ENCODE measurements around the gene DYNLT1.
"Not testable (repeated sequence)": the region's sequence is repeated elsewhere in the genome, so short reads cannot be mapped to it uniquely, and the experiment has no call there.

DYNLT1 gene

GRCh38 chr6:158677906-158678578 lies 33.5 kb upstream of the DYNLT1 start:
- Histone ChIP-seq H3K4me3 (no peak overlapping the region), H3K9me3 (no peaks in the 10 kb centered on the region), H4K20me1 (no peaks in the 10 kb centered on the region), H3K9ac (no peak overlapping the region), H3K36me3 (no peaks in the 10 kb centered on the region), H3K4me2 (no peak overlapping the region), H3K4me1 (no peaks in the 10 kb centered on the region), H3K27ac (no peak overlapping the region), H3K27me3 (no peaks in the 10 kb centered on the region)
- no peak for TF ChIP-seq Cebpa-rat (IDR thresholded peaks at IDR 0.05)

GRCh38 chr6:158677094-158677493 lies 32.6 kb upstream of the DYNLT1 start:
- not testable (repeated sequence) for H3K9me3 ChIP-seq, H4K20me1 ChIP-seq, H3K27me3 ChIP-seq, H3K27ac ChIP-seq, H3K4me1 ChIP-seq, H3K9ac ChIP-seq, H3K36me3 ChIP-seq, H3K4me2 ChIP-seq, H3K4me3 ChIP-seq

- no peaks in the 10 kb centered on the region for H3K36me3 ChIP-seq
- H4K20me1 ChIP-seq: no peaks in the 10 kb centered on the region
- H3K9me3 ChIP-seq: no peaks in the 10 kb centered on the region
- no peak overlapping the region for H3K27ac ChIP-seq
- TF ChIP-seq Cebpa-rat (IDR thresholded peaks at IDR 0.05): no peak
- no peak overlapping the region for H3K9ac ChIP-seq
- H3K4me3 ChIP-seq: no peak overlapping the region
- H3K27me3 ChIP-seq: peaks cover 2% of the 10 kb centered on the region; the same call in 1 of the 2 replicates
- no peaks in the 10 kb centered on the region for H3K4me1 ChIP-seq
- no peak overlapping the region for H3K4me2 ChIP-seq
These were observed 30.0 kb upstream of the DYNLT1 start for GRCh38 chr6:158674342-158675131.

- Histone ChIP-seq H4K20me1 (no peaks in the 10 kb centered on the region), H3K27me3 (peaks cover 19% of the 10 kb centered on the region), H3K9me3 (no peaks in the 10 kb centered on the region), H3K4me2 (no peak overlapping the region), H3K36me3 (no peaks in the 10 kb centered on the region), H3K27ac (no peak overlapping the region), H3K4me3 (no peak overlapping the region), H3K4me1 (no peaks in the 10 kb centered on the region), H3K9ac (no peak overlapping the region)
- TF ChIP-seq Cebpa-rat (IDR thresholded peaks at IDR 0.05): no peak
These were observed 28.2 kb upstream of the DYNLT1 start for GRCh38 chr6:158672726-158673125.

- not testable (repeated sequence) for H4K20me1 ChIP-seq, H3K4me3 ChIP-seq, H3K9me3 ChIP-seq, H3K36me3 ChIP-seq, H3K9ac ChIP-seq, H3K27ac ChIP-seq, H3K4me2 ChIP-seq, H3K4me1 ChIP-seq
- peaks cover 25% of the 10 kb centered on the region for H3K27me3 ChIP-seq
These were observed 27.6 kb upstream of the DYNLT1 start for GRCh38 chr6:158672119-158672518.

GRCh38 chr6:158669145-158670035 lies 24.8 kb upstream of the DYNLT1 start:
- no peak overlapping the region for H3K4me3 ChIP-seq
- no peak overlapping the region for H3K4me2 ChIP-seq
- no peak for TF ChIP-seq Cebpa-rat (IDR thresholded peaks at IDR 0.05)
- no peak overlapping the region for H3K27ac ChIP-seq
- H3K27me3 ChIP-seq: peaks cover 50% of the 10 kb centered on the region
- peaks cover 6% of the 10 kb centered on the region; the same call in 1 of the 2 replicates for H4K20me1 ChIP-seq
- no peaks in the 10 kb centered on the region for H3K36me3 ChIP-seq
- no peak overlapping the region for H3K9ac ChIP-seq
- H3K9me3 ChIP-seq: no peaks in the 10 kb centered on the region
- H3K4me1 ChIP-seq: peaks cover 6% of the 10 kb centered on the region; the same call in 1 of the 2 replicates

GRCh38 chr6:158668707-158669103 lies 24.2 kb upstream of the DYNLT1 start:
- Histone ChIP-seq H3K27me3 (peaks cover 57% of the 10 kb centered on the region), H3K9me3 (no peaks in the 10 kb centered on the region), H3K4me1 (peaks cover 6% of the 10 kb centered on the region; the same call in 1 of the 2 replicates), H4K20me1 (peaks cover 6% of the 10 kb centered on the region; the same call in 1 of the 2 replicates), H3K9ac (no peak overlapping the region), H3K4me3 (no peak overlapping the region), H3K27ac (no peak overlapping the region), H3K4me2 (no peak overlapping the region), H3K36me3 (no peaks in the 10 kb centered on the region)
- no peak for TF ChIP-seq Cebpa-rat (IDR thresholded peaks at IDR 0.05)

GRCh38 chr6:158667360-158667981 lies 22.9 kb upstream of the DYNLT1 start:
- Histone ChIP-seq H3K9ac (no peak overlapping the region), H3K36me3 (no peaks in the 10 kb centered on the region), H3K9me3 (no peaks in the 10 kb centered on the region), H4K20me1 (peaks cover 6% of the 10 kb centered on the region; the same call in 1 of the 2 replicates), H3K4me1 (peaks cover 11% of the 10 kb centered on the region; the same call in 1 of the 2 replicates), H3K27ac (no peak overlapping the region), H3K4me2 (no peak overlapping the region), H3K4me3 (no peak overlapping the region), H3K27me3 (peaks cover 69% of the 10 kb centered on the region)
- TF ChIP-seq Cebpa-rat (IDR thresholded peaks at IDR 0.05): no peak

GRCh38 chr6:158666628-158667359 lies 22.3 kb upstream of the DYNLT1 start:
- Histone ChIP-seq H3K4me2 (no peak overlapping the region), H3K4me1 (peaks cover 11% of the 10 kb centered on the region; the same call in 1 of the 2 replicates), H3K9ac (no peak overlapping the region)

More at GRCh38 chr6:158666628-158667359, 22.3 kb upstream of the DYNLT1 start:
- Histone ChIP-seq H3K27ac (no peak overlapping the region), H3K27me3 (peaks cover 76% of the 10 kb centered on the region), H4K20me1 (peaks cover 6% of the 10 kb centered on the region; the same call in 1 of the 2 replicates), H3K9me3 (no peaks in the 10 kb centered on the region), H3K4me3 (no peak overlapping the region), H3K36me3 (no peaks in the 10 kb centered on the region)
- TF ChIP-seq Cebpa-rat (IDR thresholded peaks at IDR 0.05): no peak
